HEK293 (cell line): ENCODE results near the gene SERPINE2.

Experiments
- CTCF ChIA-PET: fragments of 350-600 bp; formaldehyde crosslinking; extraction: SDS; loops from one replicate; lab custom pipeline; 2021; ENCODE audit warnings: antibody characterized with exemption; lab: Yijun Ruan, JAX
- POLR2A ChIA-PET: fragments of 300-600 bp; formaldehyde crosslinking; extraction: SDS; loops from one replicate; lab custom pipeline; 2020; ENCODE audit warnings: antibody characterized with exemption, inconsistent platforms; lab: Yijun Ruan, JAX
- H3K27ac ChIP-seq: fragments of 200-500 bp; sonication (Bioruptor generic); 2 replicates; pipeline ENCODE4 v1.5.1; 2014; ENCODE audit warnings: low read depth, low read length, control low read depth, inconsistent platforms; ENCODE audit errors: extremely low read depth
- H3K36me3 ChIP-seq, 2 experiments: fragments of 200-500 bp in 1 of 2; sonication (Bioruptor generic) in 1 of 2; 1 replicate in 1 of 2; 2 replicates in 1 of 2; pipeline ENCODE4 v1.5.1; 2014 to 2017; ENCODE audit warnings: inconsistent platforms in 2 of 2, low read length in 2 of 2; ENCODE audit not compliant: control insufficient read depth in 2 of 2, insufficient read depth in 1 of 2
- H3K4me1 ChIP-seq: fragments of 200-500 bp; sonication (Bioruptor generic); 2 replicates; pipeline ENCODE4 v1.5.1; 2014; ENCODE audit warnings: mild to moderate bottlenecking, low read length, inconsistent platforms; ENCODE audit not compliant: control insufficient read depth, insufficient read depth
- H3K4me3 ChIP-seq: 2 replicates; pipeline ENCODE4 v1.5.1; 2011; ENCODE audit warnings: low read depth, mild to moderate bottlenecking, control low read depth, low read length, moderate library complexity
- H3K9me3 ChIP-seq: fragments of 200-500 bp; sonication (Bioruptor generic); 2 replicates; pipeline ENCODE4 v1.5.1; 2014; ENCODE audit warnings: low read depth, low read length, inconsistent platforms; ENCODE audit not compliant: control insufficient read depth, insufficient read depth
- HOXC10 ChIP-seq: sonication (generic); formaldehyde crosslinking; IDR thresholded peaks from 2 replicates; pipeline ENCODE4 v1.8.1; 2023; ENCODE audit warnings: mild to moderate bottlenecking, missing genetic modification reagents
- KLF10 ChIP-seq: fragments of 450-650 bp; IDR thresholded peaks from 2 replicates; pipeline ENCODE4 v1.5.1; 2018; ENCODE audit warnings: missing biosample characterization, mild to moderate bottlenecking, missing genetic modification characterization
- KLF9 ChIP-seq: fragments of 450-650 bp; formaldehyde crosslinking; IDR thresholded peaks from 2 replicates; pipeline ENCODE4 v1.5.1; 2016; ENCODE audit warnings: missing biosample characterization, missing genetic modification characterization, low read depth
- SCRT2 ChIP-seq: fragments of 450-650 bp; formaldehyde crosslinking; IDR thresholded peaks from 2 replicates; pipeline ENCODE4 v1.5.1; 2016; ENCODE audit warnings: missing biosample characterization, missing genetic modification characterization
- SP3 ChIP-seq: fragments of 450-650 bp; formaldehyde crosslinking; IDR thresholded peaks from 2 replicates; pipeline ENCODE4 v1.5.1; 2016; ENCODE audit warnings: missing biosample characterization, missing genetic modification characterization
- TRIM28 ChIP-seq: IDR thresholded peaks from 2 replicates; pipeline ENCODE4 v1.6.1; 2011; ENCODE audit warnings: low read length, control low read depth, borderline replicate concordance
- YY2 ChIP-seq: fragments of 450-650 bp; formaldehyde crosslinking; IDR thresholded peaks from 2 replicates; pipeline ENCODE4 v1.5.1; 2016; ENCODE audit warnings: missing biosample characterization, missing genetic modification characterization
- ZBTB6 ChIP-seq: fragments of 450-650 bp; formaldehyde crosslinking; IDR thresholded peaks from 2 replicates; pipeline ENCODE4 v1.5.1; 2017; ENCODE audit warnings: missing biosample characterization, missing genetic modification characterization
- ZFHX2 ChIP-seq: fragments of 450-650 bp; formaldehyde crosslinking; conservative IDR thresholded peaks from 2 replicates; pipeline ENCODE4 v1.5.1; 2016; ENCODE audit warnings: missing biosample characterization, missing genetic modification characterization
- ZIC2 ChIP-seq: fragments of 450-650 bp; formaldehyde crosslinking; IDR thresholded peaks from 2 replicates; pipeline ENCODE4 v1.5.1; 2016; ENCODE audit warnings: missing biosample characterization, missing genetic modification characterization
- ZNF114 ChIP-seq: fragments of 450-650 bp; formaldehyde crosslinking; IDR thresholded peaks from 2 replicates; pipeline ENCODE4 v1.5.0; 2017; ENCODE audit warnings: missing biosample characterization, missing genetic modification characterization
- ZNF266 ChIP-seq: fragments of 450-650 bp; formaldehyde crosslinking; IDR thresholded peaks from 2 replicates; pipeline ENCODE4 v1.5.1; 2016; ENCODE audit warnings: missing biosample characterization, missing genetic modification characterization, low read depth
- ZNF311 ChIP-seq: fragments of 450-650 bp; formaldehyde crosslinking; IDR thresholded peaks from 2 replicates; pipeline ENCODE4 v1.5.1; 2017; ENCODE audit warnings: missing biosample characterization, missing genetic modification characterization, borderline replicate concordance
- ZNF391 ChIP-seq: fragments of 450-650 bp; formaldehyde crosslinking; IDR thresholded peaks from 2 replicates; pipeline ENCODE4 v1.5.1; 2016; ENCODE audit warnings: low read depth, missing biosample characterization, missing genetic modification characterization, borderline replicate concordance
- ZNF518A ChIP-seq: fragments of 450-650 bp; formaldehyde crosslinking; conservative IDR thresholded peaks from 2 replicates; pipeline ENCODE4 v1.5.1; 2016; ENCODE audit warnings: low read depth, missing biosample characterization, missing genetic modification characterization
- ZNF555 ChIP-seq: fragments of 450-650 bp; formaldehyde crosslinking; conservative IDR thresholded peaks from 2 replicates; pipeline ENCODE4 v1.5.1; 2017; ENCODE audit warnings: missing biosample characterization, mild to moderate bottlenecking, missing genetic modification characterization, inconsistent platforms
- ZNF561 ChIP-seq: fragments of 450-650 bp; IDR thresholded peaks from 2 replicates; pipeline ENCODE4 v1.5.1; 2018; ENCODE audit warnings: missing biosample characterization, missing genetic modification characterization, borderline replicate concordance
- ZNF596 ChIP-seq: fragments of 450-650 bp; IDR thresholded peaks from 2 replicates; pipeline ENCODE4 v1.5.0; 2018; ENCODE audit warnings: missing biosample characterization, mild to moderate bottlenecking, missing genetic modification characterization, moderate library complexity
- ZNF624 ChIP-seq: fragments of 450-650 bp; formaldehyde crosslinking; IDR thresholded peaks from 2 replicates; pipeline ENCODE4 v1.5.1; 2017; ENCODE audit warnings: missing biosample characterization, missing genetic modification characterization
- ZNF626 ChIP-seq: fragments of 450-650 bp; sonication (Bioruptor Pico); formaldehyde crosslinking; IDR thresholded peaks from 2 replicates; pipeline ENCODE4 v1.5.1; 2018; ENCODE audit warnings: missing biosample characterization, missing genetic modification characterization, inconsistent platforms
- ZXDB ChIP-seq: fragments of 450-650 bp; formaldehyde crosslinking; IDR thresholded peaks from 2 replicates; pipeline ENCODE4 v1.5.1; 2016; ENCODE audit warnings: missing biosample characterization, missing genetic modification characterization
- TF ChIP-seq, protein P1 (sequence below): fragments of 450-650 bp; formaldehyde crosslinking; IDR thresholded peaks from 2 replicates; pipeline ENCODE4 v1.5.1; 2016; ENCODE audit warnings: missing biosample characterization, missing genetic modification characterization
- TF ChIP-seq, protein P2 (sequence below): fragments of 450-650 bp; formaldehyde crosslinking; IDR thresholded peaks from 2 replicates; pipeline ENCODE4 v1.5.1; 2016; ENCODE audit warnings: missing biosample characterization, missing genetic modification characterization

The SERPINE2 gene

DNA sequence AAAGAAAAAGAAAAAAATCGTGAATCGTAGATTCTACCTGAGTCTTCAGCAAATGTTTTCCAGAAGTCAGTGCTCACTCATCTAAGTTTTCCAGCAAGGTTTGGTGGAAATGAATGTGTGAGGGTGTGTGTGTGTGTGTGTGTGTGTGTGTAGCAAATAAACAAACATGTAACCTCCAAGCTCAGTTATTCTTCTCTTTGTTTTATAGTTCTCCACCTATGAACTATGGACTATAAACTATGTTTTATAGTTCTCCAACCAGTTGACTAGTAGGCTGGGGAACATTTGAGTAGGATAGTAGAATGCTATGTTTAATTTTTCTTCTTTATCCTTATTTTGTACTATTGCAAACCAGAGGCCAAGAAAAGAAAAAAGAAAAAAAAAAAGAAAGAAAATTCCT, 44.6 kb upstream of the SERPINE2 start:
- Histone ChIP-seq H3K4me3 (no peak overlapping the region), H3K4me1 (peaks cover 8% of the 10 kb centered on the region), H3K27ac (no peak overlapping the region), H3K36me3 (no peaks in the 10 kb centered on the region), H3K9me3 (no peaks in the 10 kb centered on the region)
- no peak for TF ChIP-seq ZFHX2 (tag by site-specific recombination)
- no peak for TF ChIP-seq ZNF624 (tag by site-specific recombination)
- TF ChIP-seq HOXC10, result no peak
- no peak for TF ChIP-seq YY2 (tag by site-specific recombination)
- no peak for TF ChIP-seq ZNF391 (tag by site-specific recombination)
- TF ChIP-seq ZNF114, result no peak
- TF ChIP-seq ZNF555 (tag by site-specific recombination), result no peak
- CTCF ChIA-PET, result interaction anchor here (0.7 kb wide), 1 partner anchor 30 kb away, joined by 4 read pairs; no protein-coding TSS in a partner anchor
- POLR2A ChIA-PET, result no interaction called here

DNA sequence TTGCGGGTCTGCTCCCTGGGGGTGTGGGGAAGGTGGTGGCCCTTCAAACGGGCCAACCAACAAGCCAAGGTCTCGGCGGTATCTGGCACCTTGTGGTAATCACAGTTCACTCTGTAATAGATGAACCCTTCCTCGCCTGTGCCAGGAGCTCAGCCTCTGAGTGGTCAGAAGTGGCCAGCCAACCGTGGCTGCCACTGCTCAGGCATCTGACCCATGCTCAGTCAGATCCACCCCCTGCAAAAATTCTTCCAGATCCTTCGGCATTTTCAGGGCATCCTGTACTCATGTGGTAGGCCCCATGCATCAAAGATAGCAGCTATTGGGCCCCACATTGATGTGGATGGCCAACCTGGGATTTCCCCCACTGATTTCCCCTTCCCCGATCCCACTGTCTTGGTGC, 39.6 kb upstream of the SERPINE2 start:
- TF ChIP-seq SCRT2, result no peak
- no peak for TF ChIP-seq ZXDB (tag by site-specific recombination)
- TF ChIP-seq, protein P1, sequence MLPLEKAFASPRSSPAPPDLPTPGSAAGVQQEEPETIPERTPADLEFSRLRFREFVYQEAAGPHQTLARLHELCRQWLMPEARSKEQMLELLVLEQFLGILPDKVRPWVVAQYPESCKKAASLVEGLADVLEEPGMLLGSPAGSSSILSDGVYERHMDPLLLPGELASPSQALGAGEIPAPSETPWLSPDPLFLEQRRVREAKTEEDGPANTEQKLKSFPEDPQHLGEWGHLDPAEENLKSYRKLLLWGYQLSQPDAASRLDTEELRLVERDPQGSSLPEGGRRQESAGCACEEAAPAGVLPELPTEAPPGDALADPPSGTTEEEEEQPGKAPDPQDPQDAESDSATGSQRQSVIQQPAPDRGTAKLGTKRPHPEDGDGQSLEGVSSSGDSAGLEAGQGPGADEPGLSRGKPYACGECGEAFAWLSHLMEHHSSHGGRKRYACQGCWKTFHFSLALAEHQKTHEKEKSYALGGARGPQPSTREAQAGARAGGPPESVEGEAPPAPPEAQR (tag by site-specific recombination), result no peak
- TF ChIP-seq, protein P2, sequence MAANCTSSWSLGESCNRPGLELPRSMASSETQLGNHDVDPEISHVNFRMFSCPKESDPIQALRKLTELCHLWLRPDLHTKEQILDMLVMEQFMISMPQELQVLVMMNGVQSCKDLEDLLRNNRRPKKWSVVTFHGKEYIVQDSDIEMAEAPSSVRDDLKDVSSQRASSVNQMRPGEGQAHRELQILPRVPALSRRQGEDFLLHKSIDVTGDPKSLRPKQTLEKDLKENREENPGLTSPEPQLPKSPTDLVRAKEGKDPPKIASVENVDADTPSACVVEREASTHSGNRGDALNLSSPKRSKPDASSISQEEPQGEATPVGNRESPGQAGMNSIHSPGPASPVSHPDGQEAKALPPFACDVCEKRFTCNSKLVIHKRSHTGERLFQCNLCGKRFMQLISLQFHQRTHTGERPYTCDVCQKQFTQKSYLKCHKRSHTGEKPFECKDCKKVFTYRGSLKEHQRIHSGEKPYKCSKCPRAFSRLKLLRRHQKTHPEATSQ (tag by site-specific recombination), result no peak
- TF ChIP-seq ZNF311 (tag by site-specific recombination), result no peak
- TF ChIP-seq SP3 (tag by site-specific recombination), result no peak
- TF ChIP-seq ZNF561, result no peak
- no peak for TF ChIP-seq KLF9 (tag by site-specific recombination)
- no peak for TF ChIP-seq ZNF596 (tag by site-specific recombination)
- TF ChIP-seq ZBTB6, result no peak
- TF ChIP-seq ZNF626 (tag by site-specific recombination), result no peak
- TF ChIP-seq ZNF518A (tag by site-specific recombination), result no peak
- no peak for TF ChIP-seq TRIM28
- TF ChIP-seq KLF10 (tag by site-specific recombination), result no peak
- TF ChIP-seq ZIC2, result no peak
- no peak for TF ChIP-seq ZNF266 (tag by site-specific recombination)
- no peaks in the 10 kb centered on the region for H3K9me3 ChIP-seq
- ChIA-PET CTCF (interaction anchor here (0.7 kb wide), 1 partner anchor 322 kb away, joined by 3 read pairs; no protein-coding TSS in a partner anchor), POLR2A (no interaction called here)
- H3K4me1 ChIP-seq, result no peaks in the 10 kb centered on the region
- H3K36me3 ChIP-seq, result no peaks in the 10 kb centered on the region
- H3K4me3 ChIP-seq, result no peak overlapping the region
- H3K27ac ChIP-seq, result no peak overlapping the region
